ENCODE measurements around the gene SMARCA4.

DNA sequence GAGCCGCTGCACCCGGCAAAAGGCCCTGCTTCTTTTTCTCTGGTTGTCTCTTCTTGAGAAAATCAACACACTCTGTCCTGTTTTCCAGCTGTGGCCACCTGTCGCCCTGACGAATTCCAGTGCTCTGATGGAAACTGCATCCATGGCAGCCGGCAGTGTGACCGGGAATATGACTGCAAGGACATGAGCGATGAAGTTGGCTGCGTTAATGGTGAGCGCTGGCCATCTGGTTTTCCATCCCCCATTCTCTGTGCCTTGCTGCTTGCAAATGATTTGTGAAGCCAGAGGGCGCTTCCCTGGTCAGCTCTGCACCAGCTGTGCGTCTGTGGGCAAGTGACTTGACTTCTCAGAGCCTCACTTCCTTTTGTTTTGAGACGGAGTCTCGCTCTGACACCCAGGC is 145.6 kb downstream of the SMARCA4 start:
- TF ChIP-seq CTCF (conservative IDR thresholded peaks at IDR 0.05) (no peak), ZFX (IDR thresholded peaks at IDR 0.05) (no peak)

All from C4-2B (cell line).